Mesenchymal stem cell (in vitro differentiated cells and primary cell): ENCODE data around the gene MNS1.
"Not testable (repeated sequence)": the region's sequence is repeated elsewhere in the genome, so short reads cannot be mapped to it uniquely, and the experiment has no call there.

Experiments used
- DNase-seq: peaks from one replicate; pipeline ENCODE4 v3.0.0-alpha.2; 2013
- H2AFZ ChIP-seq: one replicate; pipeline ENCODE4 v1.6.1; 2013; ENCODE audit warnings: low read depth, mild to moderate bottlenecking, control low read depth, inconsistent platforms, low read length, moderate library complexity
- H2AK5ac ChIP-seq: 2 replicates; pipeline ENCODE4 v1.6.1; 2013; ENCODE audit warnings: low read length, moderate library complexity, mild to moderate bottlenecking, inconsistent platforms; ENCODE audit not compliant: severe bottlenecking
- H2BK120ac ChIP-seq: one replicate; pipeline ENCODE4 v1.6.1; 2013; ENCODE audit warnings: low read depth, mild to moderate bottlenecking, inconsistent platforms, low read length, moderate library complexity
- H2BK12ac ChIP-seq, 2 experiments: one replicate each; pipeline ENCODE4 v1.6.1; 2013; ENCODE audit warnings: inconsistent platforms in 2 of 2, low read length in 2 of 2, mild to moderate bottlenecking in 2 of 2, moderate library complexity in 2 of 2, control low read depth in 1 of 2
- H2BK15ac ChIP-seq: one replicate; pipeline ENCODE4 v1.6.1; 2013; ENCODE audit warnings: mild to moderate bottlenecking, low read depth, inconsistent platforms; ENCODE audit not compliant: poor library complexity, severe bottlenecking
- H2BK5ac ChIP-seq: 2 replicates; pipeline ENCODE4 v1.6.1; 2013; ENCODE audit warnings: low read depth, mild to moderate bottlenecking, low read length, control low read depth, inconsistent platforms; ENCODE audit not compliant: poor library complexity, severe bottlenecking
- H3K14ac ChIP-seq, 2 experiments: one replicate each; pipeline ENCODE4 v1.6.1; 2013; ENCODE audit warnings: inconsistent platforms in 2 of 2, low read length in 2 of 2, control low read depth in 1 of 2, mild to moderate bottlenecking in 1 of 2, moderate library complexity in 1 of 2
- H3K18ac ChIP-seq, 2 experiments: one replicate each; pipeline ENCODE4 v1.6.1; 2013; ENCODE audit warnings: inconsistent platforms in 2 of 2, low read length in 2 of 2, control low read depth in 1 of 2, low read depth in 1 of 2, mild to moderate bottlenecking in 1 of 2
- H3K23ac ChIP-seq, 2 experiments: one replicate each; pipeline ENCODE4 v1.6.1; 2013; ENCODE audit warnings: inconsistent platforms in 2 of 2, low read length in 2 of 2, mild to moderate bottlenecking in 2 of 2, moderate library complexity in 2 of 2, control low read depth in 1 of 2
- H3K27ac ChIP-seq: 2 replicates; pipeline ENCODE4 v1.5.1; 2013; ENCODE audit warnings: mild to moderate bottlenecking, moderate library complexity, low read length, control low read depth, inconsistent platforms; ENCODE audit not compliant: poor library complexity, severe bottlenecking
- H3K27me3 ChIP-seq, 2 experiments: 2 replicates each; pipeline versions ENCODE4 v1.6.1 to v1.7.0; 2013; ENCODE audit warnings: low read length in 2 of 2, mild to moderate bottlenecking in 2 of 2, moderate library complexity in 2 of 2, control low read depth in 1 of 2, inconsistent platforms in 1 of 2; ENCODE audit not compliant: control insufficient read depth in 1 of 2, insufficient read depth in 1 of 2
- H3K36me3 ChIP-seq, 2 experiments: 2 replicates each; pipeline versions ENCODE4 v1.6.1 to v1.7.0; 2013; ENCODE audit warnings: low read length in 2 of 2, control low read depth in 1 of 2, inconsistent platforms in 1 of 2, low read depth in 1 of 2, mild to moderate bottlenecking in 1 of 2; ENCODE audit not compliant: insufficient read depth in 2 of 2, control insufficient read depth in 1 of 2
- H3K4ac ChIP-seq, 2 experiments: one replicate each; pipeline ENCODE4 v1.6.1; 2013; ENCODE audit warnings: inconsistent platforms in 2 of 2, low read length in 2 of 2, mild to moderate bottlenecking in 2 of 2, moderate library complexity in 2 of 2, control low read depth in 1 of 2, low read depth in 1 of 2
- H3K4me1 ChIP-seq: 2 replicates; pipeline ENCODE4 v1.6.1; 2013; ENCODE audit warnings: low read depth, low read length, control low read depth; ENCODE audit not compliant: control insufficient read depth, insufficient read depth
- H3K4me2 ChIP-seq: 2 replicates; pipeline ENCODE4 v1.6.1; 2013; ENCODE audit warnings: low read length, mild to moderate bottlenecking, inconsistent platforms; ENCODE audit not compliant: poor library complexity, severe bottlenecking
- H3K4me3 ChIP-seq, 2 experiments: 2 replicates each; pipeline versions ENCODE4 v1.5.1 to v1.7.0; 2013; ENCODE audit warnings: low read length in 2 of 2, mild to moderate bottlenecking in 2 of 2, control low read depth in 1 of 2, low read depth in 1 of 2; ENCODE audit not compliant: insufficient read depth in 1 of 2
- H3K79me1 ChIP-seq: replicated peaks from 2 replicates; pipeline ENCODE4 v1.6.1; 2013; ENCODE audit warnings: mild to moderate bottlenecking, control low read depth, low read length, inconsistent platforms; ENCODE audit not compliant: poor library complexity, severe bottlenecking
- H3K9ac ChIP-seq: 2 replicates; pipeline ENCODE4 v1.7.0; 2013; ENCODE audit warnings: mild to moderate bottlenecking, low read length, moderate library complexity
- H3K9me3 ChIP-seq: 2 replicates; pipeline ENCODE4 v1.7.0; 2013; ENCODE audit warnings: mild to moderate bottlenecking, low read length; ENCODE audit not compliant: control insufficient read depth
- H4K8ac ChIP-seq: one replicate; pipeline ENCODE4 v1.6.1; 2013; ENCODE audit warnings: inconsistent platforms, mild to moderate bottlenecking, low read length, moderate library complexity
- H4K91ac ChIP-seq: one replicate; pipeline ENCODE4 v1.6.1; 2013; ENCODE audit warnings: mild to moderate bottlenecking, low read length, inconsistent platforms
- WGBS: methylation state at CpG from one replicate; pipeline ENCODE4 v1.1.7; 2013; ENCODE audit warnings: mixed read lengths; 5-methylcytosine and 5-hydroxymethylcytosine counted together

Gene MNS1

GRCh38 chr15:56486206-56486605 lies 21.3 kb upstream of the MNS1 start:
- not testable (repeated sequence) for H3K23ac ChIP-seq, H4K91ac ChIP-seq, H3K36me3 ChIP-seq, H3K27ac ChIP-seq, H3K27me3 ChIP-seq, H2BK5ac ChIP-seq, H2BK120ac ChIP-seq, H3K9me3 ChIP-seq, H2AFZ ChIP-seq, H2BK12ac ChIP-seq, H2BK15ac ChIP-seq, H3K79me1 ChIP-seq, H4K8ac ChIP-seq, H3K4me2 ChIP-seq, H3K14ac ChIP-seq, DNase-seq, H3K4ac ChIP-seq, H3K9ac ChIP-seq, H3K4me1 ChIP-seq, H3K18ac ChIP-seq, H2AK5ac ChIP-seq, H3K4me3 ChIP-seq
- 88% methylated on average over 2 of the region's 2 CpGs for WGBS

GRCh38 chr15:56485426-56485825 lies 20.5 kb upstream of the MNS1 start:
- H2BK5ac ChIP-seq, H3K27ac ChIP-seq, H2AFZ ChIP-seq, H3K9me3 ChIP-seq, H3K4me3 ChIP-seq, H2BK120ac ChIP-seq, H3K18ac ChIP-seq, H4K91ac ChIP-seq, H3K27me3 ChIP-seq, H3K36me3 ChIP-seq, H3K4me2 ChIP-seq, H2AK5ac ChIP-seq, H3K23ac ChIP-seq, DNase-seq, H3K4ac ChIP-seq, H3K79me1 ChIP-seq, H4K8ac ChIP-seq, H3K14ac ChIP-seq, H2BK12ac ChIP-seq, H2BK15ac ChIP-seq, H3K4me1 ChIP-seq, H3K9ac ChIP-seq: not testable (repeated sequence)
- 77% methylated on average over 3 of the region's 3 CpGs for WGBS

- no peak overlapping the region for H2AK5ac ChIP-seq
These were observed 19.4 kb upstream of the MNS1 start for GRCh38 chr15:56484287-56484686.

GRCh38 chr15:56475351-56475750 lies 10.4 kb upstream of the MNS1 start:
- Histone ChIP-seq H3K79me1 (no peaks in the 10 kb centered on the region), H3K23ac (no peak overlapping the region), H4K8ac (no peak overlapping the region), H3K4me2 (no peak overlapping the region), H3K36me3 (no peaks in the 10 kb centered on the region), H4K91ac (no peak overlapping the region), H2BK15ac (no peak overlapping the region), H3K9ac (no peak overlapping the region), H3K18ac (no peak overlapping the region), H2BK120ac (no peak overlapping the region), H3K4ac (no peak overlapping the region), H2AK5ac (no peak overlapping the region), H3K4me3 (no peak overlapping the region), H2AFZ (no peak overlapping the region), H3K27me3 (no peaks in the 10 kb centered on the region), H3K9me3 (no peaks in the 10 kb centered on the region), H3K4me1 (no peaks in the 10 kb centered on the region), H3K27ac (no peak overlapping the region), H3K14ac (no peak overlapping the region), H2BK12ac (no peak overlapping the region), H2BK5ac (no peak overlapping the region)
- DNase-seq: no peak

More at GRCh38 chr15:56484287-56484686, 19.4 kb upstream of the MNS1 start:
- no peak overlapping the region for H3K27ac ChIP-seq
- no peak for DNase-seq
- no peak overlapping the region for H4K8ac ChIP-seq
- H2AFZ ChIP-seq: no peak overlapping the region
- no peak overlapping the region for H3K4me3 ChIP-seq
- 41% methylated on average over 2 of the region's 2 CpGs for WGBS
- H3K14ac ChIP-seq: peak overlapping the region in 1 of 2 experiments; percentile 51
- no peaks in the 10 kb centered on the region for H3K9me3 ChIP-seq
- no peak overlapping the region for H2BK12ac ChIP-seq
- H3K4me2 ChIP-seq: no peak overlapping the region
- H3K79me1 ChIP-seq: no peaks in the 10 kb centered on the region
- H2BK5ac ChIP-seq: no peak overlapping the region
- no peak overlapping the region for H3K9ac ChIP-seq
- H3K4ac ChIP-seq: no peak overlapping the region
- no peak overlapping the region for H4K91ac ChIP-seq
- no peak overlapping the region for H2BK120ac ChIP-seq
- no peaks in the 10 kb centered on the region for H3K27me3 ChIP-seq
- no peak overlapping the region for H3K18ac ChIP-seq
- no peak overlapping the region for H3K23ac ChIP-seq
- H3K4me1 ChIP-seq: no peaks in the 10 kb centered on the region
- H2BK15ac ChIP-seq: no peak overlapping the region
- H3K36me3 ChIP-seq: no peaks in the 10 kb centered on the region
